Activated CD4-positive, alpha-beta T cell treated with anti-CD3 and anti-CD28 coated beads for 4 hours (primary cell): ENCODE data around the gene PTPN9.
"Not testable (repeated sequence)": the region's sequence is repeated elsewhere in the genome, so short reads cannot be mapped to it uniquely, and the experiment has no call there.

Source experiments
- DNase-seq, 2 donors: peaks; one replicate each; pipeline ENCODE4 v3.0.0-alpha.2; 2020

PTPN9 gene

DNA sequence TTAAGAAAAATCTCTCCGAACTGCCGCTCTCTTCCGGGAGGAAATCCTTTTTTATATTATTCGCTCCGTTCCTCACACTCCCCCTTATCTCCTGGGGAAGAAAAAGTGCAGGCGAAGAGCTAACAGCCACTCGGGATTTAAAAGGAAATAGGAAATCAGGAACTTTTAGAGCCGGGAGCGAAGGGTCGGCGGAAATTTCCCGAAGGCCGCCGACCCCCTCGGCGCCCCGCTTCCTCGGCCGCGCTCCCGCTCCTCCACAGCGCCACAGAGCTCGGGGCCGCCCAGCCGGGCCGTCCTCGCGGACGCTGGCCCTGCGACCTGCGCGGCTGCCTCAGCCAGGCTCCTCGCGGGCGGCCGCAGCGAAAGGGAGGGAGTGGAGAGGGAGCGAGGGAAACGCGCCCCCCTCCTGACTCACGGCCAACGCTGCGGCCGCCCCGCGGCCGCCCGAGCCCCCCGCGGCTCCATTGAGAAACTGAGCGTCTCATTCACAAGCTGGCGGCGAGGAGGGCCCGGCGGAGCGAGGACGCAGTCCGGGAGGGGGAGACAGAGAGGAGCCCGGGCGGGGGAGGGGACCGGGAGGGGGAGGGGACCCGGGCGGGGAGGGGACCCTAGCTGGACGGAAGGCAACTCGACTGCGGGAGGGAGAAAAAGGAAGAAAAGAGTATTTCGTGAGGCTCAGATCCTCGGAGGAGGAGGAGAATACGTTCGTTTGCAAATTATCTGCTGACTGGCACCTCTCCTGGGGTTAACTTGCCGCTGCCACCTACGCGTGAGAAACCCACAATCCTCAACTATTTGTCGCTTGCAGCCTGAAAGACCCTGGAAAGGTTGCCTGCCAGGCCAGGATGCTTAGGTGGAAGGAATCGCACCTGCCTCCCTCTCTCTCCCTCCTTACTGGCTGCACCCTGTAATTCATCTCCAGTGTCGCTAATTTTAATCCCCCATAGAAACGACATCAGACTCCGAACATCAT lies at the start of gene PTPN9:
TSS of gene PTPN9 (minus strand) at position 368 of the 973 bp plus-strand sequence. CDS start 539 bp downstream, outside the sequence.
- DNase-seq = peak; percentile 69 to 72

DNA sequence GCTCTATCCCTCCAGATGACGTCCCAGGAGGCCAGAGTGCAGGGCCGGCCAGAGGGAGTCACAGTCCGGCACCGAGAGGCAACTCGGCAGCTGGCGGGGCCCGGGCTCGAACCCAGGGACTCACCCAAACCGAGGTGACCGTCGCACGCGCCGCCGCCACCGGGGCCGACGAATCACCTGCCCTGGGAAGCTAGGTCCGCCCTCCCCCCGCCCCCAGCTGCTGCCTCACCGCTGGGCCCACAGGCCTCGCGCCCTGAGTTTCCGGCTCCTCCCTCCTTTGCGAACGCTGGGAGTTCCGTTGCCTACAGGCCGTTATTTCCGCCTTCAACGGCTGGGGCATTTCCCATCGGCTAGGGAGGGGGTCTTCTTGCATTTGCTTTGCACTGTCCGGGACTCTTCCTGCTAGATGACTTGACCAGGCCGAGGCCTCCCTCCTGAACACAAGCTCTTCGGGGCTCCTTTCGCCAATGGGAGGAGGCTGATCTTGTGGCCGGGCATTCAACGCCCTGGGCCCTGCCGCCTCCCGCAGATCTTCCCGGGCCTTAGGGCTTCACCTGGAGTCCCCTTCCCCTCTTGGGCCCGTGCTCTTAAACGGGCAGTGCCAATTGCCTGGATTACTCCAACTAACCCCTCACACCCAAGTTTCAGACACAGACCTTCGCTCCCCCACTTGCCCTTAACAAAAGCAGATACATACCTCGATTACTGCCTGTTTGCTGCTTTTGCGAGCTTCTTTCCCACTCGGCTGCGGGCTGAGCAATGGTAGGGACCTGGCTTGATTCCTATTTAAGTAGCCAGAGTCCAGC lies 46.6 kb upstream of the PTPN9 start, which contains the start of gene SNUPN:
TSS of gene SNUPN (minus strand) at position 184 of the 806 bp plus-strand sequence. CDS start 4,674 bp downstream, outside the sequence.
- peak; percentile 92 to 94 for DNase-seq

DNA sequence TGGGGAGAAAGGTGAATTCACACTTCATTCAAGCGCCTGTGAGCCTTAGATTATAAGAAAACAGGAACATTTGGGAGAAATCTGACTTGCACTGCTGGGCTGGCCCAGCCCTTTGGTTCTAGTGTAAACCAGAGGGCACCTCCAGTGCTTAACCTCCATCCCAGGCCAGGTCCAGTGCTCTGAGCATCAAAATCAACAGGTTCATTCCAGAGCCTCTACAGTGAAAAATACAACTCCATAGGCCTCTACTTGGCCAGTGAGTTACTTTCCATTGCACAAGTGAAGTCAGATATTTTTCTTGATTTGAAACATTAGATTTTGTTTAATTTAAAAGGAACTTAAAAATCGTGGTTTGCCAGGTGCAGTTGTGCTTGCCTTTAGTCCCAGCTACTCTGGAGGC lies 43.4 kb upstream of the PTPN9 start:
- no peak for DNase-seq

DNA sequence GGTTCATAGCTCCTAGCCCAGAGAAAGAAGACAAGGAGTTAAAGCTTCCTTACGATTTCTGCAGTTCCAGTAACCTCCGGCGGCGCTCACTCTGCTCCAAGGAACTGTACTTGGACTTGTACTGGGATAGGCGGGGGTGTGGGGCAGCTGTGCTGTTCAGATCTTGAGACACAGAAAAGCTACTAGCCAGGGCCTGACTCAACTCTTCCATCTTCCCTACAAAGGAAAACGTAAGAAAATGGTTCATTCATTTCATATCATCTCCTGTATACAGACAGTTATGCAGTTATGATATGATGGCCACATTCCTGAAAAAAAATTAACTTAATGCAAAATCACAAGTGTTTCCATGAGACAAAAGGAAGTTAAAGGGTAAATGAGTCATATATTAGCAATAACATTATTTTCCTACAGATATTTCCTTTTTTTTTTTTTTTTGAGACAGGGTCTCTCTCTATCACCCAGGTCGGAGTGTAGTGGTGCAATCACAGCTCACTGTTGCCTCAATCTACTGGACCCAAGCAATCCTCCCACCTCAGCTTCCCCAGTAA lies 41.8 kb upstream of the PTPN9 start:
- DNase-seq = peak; percentile 19 to 37

DNA sequence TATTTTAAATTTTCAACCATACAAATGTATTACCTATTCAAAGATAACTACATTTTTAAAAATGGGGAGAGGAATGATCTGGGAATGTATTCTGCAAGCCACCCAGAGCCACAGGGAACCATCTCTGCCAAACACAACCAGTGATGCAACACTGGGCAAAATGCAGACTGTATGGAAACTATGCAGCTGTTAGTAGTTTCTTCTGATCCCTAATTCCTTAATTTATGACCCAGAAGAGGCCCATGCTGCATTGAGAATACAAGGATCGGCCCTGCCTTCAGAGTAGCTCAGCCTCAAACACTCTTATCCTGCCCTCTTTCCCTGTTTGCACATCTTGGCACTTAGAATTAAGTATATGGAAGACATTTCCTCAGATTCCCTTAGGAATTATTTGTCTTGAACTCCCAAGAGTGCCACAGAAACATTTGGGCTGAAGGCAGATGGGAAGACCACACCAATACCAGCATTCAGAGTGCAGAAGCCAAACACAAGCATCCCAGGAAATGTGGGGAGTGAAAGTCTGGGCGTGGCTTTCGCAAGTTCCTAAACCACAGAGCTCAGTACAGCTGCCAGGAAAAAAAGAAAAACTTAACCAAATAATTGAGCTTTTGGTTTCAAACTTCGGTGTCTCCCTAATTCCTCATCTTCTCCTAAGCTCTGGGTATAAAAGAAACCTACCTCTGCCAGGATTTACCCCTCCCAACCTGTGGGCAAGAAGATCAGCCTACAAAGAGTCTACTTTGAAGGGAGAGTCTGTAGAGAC lies 41.1 kb upstream of the PTPN9 start:
- DNase-seq = no peak

DNA sequence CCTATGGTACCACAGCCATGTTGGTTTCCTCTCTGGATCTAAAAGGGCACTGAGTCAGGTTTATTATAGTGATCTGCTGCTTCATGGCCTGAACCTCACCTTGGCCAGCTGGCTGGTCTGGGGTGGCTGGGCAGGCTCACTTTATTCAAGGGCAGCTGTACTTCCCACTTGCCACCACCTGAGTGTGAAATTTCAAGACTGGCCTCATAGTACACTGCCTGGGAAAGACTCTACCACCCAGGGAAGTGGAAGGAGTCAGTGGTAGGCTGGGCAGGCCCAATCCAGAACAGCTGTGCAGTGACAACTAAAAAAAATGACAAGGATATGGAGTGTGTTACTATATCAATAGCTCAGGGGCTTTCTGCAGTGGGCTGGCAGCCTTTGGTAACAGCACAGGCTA lies 37.7 kb upstream of the PTPN9 start:
- DNase-seq = no peak

DNA sequence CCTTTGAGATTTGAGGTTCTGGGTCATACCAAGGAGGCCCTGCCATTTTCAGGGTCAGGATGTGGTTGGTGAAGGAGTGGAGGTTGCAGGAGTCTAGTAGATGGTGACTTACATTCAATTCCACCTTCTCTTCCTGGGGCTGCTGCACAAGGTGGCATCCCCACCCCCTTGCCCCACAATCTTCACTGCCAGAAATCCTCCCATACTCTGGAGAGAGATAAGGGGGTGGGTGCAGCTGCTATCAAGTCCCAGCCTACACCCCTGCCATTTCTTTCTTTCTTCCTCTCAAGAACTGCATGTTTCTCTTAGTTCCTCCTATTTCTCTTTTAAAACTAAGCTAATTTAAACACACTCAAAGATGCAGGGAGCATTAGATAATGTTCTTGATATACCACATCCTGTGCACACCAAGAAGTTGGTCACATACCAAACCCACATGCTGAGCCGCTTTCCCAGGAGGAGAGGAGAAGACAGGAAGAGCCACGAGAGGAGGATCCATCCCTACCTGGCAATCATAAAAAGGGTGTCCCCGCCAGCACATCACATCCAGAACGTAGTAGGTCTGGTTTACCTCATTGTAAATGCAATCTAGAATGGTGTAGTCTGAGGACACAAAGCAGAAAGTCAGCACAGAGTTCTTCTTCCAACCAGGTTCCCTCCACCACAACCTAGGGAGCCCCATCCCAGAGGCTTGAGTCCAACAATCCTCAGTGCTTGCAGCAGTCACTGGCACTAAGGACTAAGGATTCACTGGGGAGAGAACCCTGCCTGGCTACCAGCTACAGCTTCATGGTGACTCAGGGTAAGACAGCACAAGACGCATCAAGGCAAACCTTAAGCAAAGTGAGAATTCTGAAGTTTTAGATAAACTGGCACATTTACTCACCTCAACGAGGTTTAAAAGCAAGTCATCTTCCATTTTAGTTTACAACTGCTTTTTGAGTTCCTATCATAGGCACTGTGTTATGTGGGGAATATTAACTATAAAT lies 27.9 kb upstream of the PTPN9 start:
- DNase-seq = no peak

DNA sequence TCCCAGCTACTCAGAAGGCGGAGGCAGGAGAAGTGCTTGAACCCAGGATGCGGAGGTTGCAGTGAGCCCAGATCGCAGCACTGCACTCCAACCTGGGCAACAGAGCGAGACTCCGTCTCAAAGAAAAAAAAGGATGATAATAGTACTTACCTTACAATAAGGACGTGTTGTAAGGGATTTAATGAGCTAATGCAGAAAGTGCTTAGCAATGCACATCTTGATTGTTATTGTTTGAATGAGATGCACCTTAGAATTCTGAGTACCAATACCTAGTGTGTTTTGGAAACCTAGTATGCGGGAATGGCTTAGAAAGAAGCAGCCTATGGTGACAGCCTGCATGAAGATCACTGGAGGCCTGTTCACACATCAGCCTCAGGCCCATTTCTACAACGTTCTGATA lies 26.9 kb upstream of the PTPN9 start:
- DNase-seq = no peak

DNA sequence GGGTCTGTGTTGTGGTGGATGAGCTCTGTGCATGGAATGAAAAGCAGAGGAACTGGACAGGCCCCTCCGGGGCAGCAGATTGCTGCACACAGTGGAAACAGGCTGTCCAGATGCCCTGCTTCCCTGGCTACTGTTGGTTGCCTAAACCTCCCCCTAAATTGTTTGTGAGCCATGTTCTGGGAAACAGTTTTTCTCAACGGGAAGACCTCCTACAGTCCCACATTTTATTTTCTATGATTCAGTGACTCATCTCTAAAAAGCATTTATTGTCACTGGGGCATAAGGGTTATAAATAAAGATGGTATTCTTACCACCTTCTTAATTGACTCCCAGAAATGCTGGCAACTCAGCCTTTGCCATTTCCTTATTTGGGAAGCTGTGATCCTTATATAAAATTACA lies 20.3 kb upstream of the PTPN9 start:
- no peak for DNase-seq

DNA sequence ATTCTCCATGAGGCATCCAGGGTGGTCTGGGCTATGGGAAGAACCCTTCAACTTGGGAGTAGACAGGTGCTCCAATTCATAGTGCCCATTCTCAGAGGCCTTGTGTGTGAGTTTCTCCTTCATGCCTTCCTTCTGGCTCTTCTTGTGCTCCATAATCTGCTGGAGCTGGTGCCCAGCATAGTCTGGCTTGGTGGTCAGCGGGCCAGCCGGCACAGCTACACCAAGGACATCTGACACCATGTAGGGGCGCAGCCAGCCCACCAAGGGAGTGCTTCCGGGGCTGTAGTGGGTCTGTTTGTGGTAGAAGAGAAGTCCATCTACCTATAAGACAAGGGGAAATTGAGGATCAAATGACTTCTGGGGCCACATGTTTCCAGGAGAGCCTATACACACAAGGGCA lies 19.2 kb upstream of the PTPN9 start:
- DNase-seq = no peak

DNA sequence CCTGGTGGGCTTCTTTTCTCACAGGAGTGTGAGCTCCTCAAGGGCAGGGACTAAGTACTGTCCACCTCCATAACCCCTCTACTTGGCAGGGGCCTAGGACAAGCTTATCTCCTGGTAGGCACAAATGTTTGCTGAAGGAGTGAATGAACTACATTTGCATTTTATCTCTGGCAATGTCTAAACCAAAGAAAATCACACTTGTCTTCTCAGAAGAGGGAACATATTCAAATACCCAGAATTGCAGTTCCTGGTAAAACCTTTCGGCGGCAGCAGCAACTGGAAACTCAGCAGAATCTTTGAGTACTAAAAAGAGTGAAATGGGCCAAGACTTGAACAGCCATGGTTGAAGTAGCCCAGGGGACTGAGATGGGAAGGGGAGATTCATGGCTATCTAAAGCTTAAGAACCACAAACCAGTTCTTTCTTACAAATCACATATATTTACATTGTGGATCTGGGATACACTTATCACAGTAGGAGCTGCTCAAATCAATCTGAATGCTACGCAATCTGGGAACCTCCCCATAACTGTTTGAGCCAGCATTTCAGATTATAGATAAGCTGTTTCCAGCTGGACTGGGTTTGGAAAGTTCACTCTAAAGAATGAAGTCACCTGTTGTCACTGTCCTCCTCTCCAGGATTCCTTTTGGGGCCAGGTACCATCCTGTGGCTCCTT lies 18.7 kb upstream of the PTPN9 start:
- DNase-seq = peak in 1 of 2 donors; percentile 36

DNA sequence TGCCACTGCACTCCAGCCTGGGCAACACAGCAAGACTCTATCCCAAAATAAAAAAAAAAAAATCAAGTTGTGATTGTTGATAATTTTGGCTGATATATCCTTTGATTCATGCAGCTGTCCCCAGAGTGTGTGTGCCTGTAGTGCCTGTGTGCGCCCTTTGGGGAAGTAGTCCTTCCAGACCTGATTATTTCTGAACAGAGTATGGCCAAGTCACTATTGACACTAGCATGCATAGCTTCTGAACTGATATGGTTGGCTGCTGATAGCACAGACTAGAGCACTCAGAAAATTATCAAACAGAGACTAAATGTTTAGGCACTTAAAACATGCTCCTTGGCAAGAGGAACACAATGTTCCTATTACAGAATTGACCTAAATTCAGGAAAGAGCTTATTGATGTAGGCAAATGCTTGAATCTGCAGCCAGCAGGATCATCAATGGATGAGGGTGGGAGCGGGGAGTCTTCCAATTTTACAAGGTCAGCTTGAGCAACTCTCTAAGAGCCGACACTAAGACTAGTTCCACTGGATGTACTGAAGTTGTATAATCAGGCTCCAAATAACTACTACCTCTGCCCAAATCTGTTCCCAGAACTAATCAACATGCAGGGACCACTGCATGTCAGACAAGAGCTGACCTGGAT lies 17.7 kb upstream of the PTPN9 start:
- DNase-seq = no peak

DNA sequence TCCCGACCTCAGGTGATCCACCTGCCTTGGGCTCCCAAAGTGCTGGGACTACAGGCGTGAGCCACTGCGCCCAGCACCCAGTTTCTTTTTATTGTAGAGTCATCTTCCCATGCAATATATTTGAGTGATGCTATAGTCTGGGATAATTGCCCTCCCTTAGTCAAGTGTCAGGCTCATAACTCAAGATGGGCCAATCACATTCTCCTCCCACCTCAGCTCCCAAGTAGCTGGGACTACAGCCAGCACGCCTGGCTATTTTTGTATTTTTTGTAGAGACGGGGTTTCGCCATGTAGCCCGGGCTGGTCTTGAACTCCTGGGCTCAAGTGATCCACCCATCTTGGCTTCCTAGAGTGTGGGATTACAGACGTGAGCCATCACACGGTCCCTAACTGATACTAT lies 15.2 kb upstream of the PTPN9 start:
- no peak for DNase-seq

DNA sequence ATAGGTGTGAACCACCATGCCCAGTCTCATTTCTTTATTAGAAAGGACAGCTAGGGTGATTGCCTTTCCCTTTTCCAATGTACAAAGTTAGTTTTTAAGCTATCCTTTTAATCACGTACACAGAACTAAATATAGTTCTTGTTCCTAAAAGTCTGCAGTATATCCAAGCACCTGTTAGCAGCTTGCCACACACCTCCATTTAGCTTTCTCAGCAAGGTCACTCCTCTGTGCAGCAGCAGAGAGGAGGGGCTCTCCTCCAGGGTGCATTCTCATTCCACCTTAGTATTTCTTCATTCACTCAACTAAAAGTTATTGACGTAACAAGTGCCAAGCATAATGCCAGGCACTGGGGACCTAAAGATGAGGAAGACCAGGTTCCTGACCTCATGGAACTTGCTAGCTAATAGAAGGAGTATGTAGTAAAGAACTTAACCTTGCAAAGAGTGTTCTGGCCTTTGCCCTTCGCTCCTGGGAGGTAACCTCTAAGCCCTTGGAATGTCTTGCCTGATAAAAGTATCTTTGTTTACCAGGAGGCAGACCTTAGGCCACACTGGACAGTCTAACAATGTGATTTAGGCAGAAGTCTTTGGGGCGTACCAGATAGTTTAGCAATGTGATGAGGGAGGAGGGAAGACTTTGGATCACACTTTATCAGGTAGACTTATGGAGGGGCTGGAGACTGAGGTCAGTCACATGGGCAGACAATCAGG lies 12.7 kb upstream of the PTPN9 start:
- no peak for DNase-seq

DNA sequence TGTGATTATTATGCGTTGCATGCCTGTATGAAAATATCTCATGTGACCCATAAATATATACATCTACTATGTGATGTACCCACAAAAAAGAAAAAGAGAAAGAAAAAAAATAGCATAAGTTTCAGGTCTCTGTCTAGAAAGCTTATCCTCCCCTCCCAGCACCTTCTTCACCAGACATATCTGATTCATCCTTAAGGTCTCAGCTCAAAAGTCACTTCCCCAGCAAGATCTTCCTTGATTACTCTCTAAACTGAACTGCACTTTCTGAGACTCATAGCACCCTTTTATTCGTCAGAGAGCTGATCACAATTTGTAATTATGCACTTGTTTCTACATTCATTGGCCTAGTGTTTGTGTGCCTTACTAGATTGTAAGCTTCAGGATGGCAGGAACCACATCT lies 11.1 kb upstream of the PTPN9 start:
- no peak for DNase-seq

DNA sequence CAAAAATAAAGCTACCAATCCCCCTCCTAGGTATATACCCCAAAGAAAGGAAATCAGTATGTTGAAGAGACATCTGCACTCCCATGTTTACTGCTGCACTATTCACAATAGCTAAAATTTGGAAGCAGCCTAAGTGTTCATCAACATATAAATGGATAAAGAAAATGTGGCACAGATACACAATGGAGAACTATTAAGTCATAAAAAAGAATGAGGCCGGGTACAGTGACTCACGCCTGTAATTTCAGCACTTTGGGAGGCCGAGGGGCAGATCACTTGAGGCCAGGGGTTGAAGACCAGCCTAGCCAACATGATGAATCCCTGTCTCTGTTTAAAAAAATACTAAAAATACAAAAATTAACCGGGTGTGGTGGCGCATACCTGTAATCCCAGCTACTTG lies 10.0 kb upstream of the PTPN9 start:
- no peak for DNase-seq

DNA sequence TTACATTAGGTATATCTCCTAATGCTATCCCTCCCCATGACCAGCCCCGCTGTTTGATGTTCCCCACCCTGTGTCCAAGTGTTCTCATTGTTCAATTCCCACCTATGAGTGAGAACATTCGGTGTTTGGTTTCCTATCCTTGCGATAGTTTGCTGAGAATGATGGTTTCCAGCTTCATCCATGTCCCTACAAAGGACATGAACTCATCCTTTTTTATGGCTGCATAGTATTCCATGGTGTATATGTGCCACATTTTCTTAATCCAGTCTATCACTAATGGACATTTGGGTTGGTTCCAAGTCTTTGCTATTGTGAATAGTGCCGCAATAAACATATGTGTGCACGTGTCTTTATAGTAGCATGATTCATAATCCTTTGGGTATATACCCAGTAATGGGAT lies 7.3 kb upstream of the PTPN9 start:
- DNase-seq = not testable (repeated sequence)

DNA sequence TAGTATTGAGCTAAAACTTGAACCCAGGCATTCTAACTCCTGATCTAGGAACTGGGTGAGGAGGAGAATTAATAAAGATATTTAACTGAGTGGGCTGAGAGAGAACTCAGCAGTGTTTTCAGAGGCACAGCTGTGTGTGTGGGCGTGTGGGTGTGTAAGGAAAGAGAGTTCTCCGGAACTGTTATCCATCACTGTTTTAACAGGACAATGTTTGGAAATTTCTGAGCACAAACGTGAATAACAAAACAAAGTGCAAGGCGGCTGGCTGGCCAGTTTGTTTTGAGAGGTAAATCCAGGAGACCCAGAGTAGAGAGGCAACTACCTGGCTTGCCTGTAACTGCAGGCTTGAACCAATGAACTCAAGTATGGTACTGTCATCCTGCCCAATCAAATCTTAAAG lies 5.0 kb upstream of the PTPN9 start:
- no peak for DNase-seq

DNA sequence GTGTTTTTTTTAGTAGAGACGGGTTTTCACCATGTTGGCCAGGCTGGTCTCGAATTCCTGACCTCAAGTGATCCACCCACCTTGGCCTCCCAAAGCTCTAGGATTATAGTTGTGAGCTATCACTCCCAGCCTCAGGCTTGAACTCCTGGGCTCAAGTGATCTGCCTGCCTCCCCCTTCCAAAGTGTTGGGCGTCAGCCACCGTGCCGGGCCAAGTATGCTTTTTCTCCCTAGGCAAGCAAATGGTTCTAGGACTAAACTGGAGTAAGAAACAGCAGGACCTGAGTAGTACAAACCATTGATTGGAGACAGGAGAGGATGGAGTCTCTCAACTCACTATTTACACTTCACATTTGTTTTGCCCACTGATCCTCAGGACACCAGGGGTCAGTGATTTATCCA lies 4.6 kb upstream of the PTPN9 start:
- no peak for DNase-seq

DNA sequence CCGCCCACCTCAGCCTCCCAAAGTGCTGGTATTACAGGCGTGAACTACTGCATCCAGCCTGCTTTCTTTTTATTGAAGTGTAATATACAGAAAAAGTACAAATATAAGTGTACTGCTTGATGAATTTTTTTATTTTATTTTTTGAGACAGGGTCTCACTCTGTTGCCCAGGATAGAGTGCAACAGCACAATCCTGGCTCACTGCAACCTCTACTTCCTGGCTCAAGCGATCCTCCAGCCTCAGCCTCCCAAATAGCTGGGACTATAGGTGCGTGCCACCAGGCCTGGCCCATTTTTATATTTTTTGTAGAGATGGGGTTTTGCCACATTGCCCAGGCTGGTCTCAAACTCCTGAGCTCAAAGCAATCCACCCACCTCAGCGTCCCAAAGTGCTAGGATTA lies 3.8 kb upstream of the PTPN9 start:
- DNase-seq = not testable (repeated sequence)
